Measurements from ENCODE around the gene SORT1. TPM values are rescaled to one million over a fixed set of nuclear protein-coding genes. Genes with fewer than 3 reads are reported as not detected.

The SORT1 gene
- total and polyA plus RNA-seq, 2 of the 4 experiments (the other 2 are of a cell fraction) = 15.8 to 16.7 TPM

GRCh38 chr1:109279615-109280278 lies 118.0 kb downstream of the SORT1 start:
- no peak overlapping the region for H2BK15ac ChIP-seq (ENCODE audit: low read depth, low read length)
- H3K56ac ChIP-seq (ENCODE audit: extremely low read depth, insufficient read depth, low read length) = no peak overlapping the region
- H3K4me2 ChIP-seq (ENCODE audit: low read depth, low read length) = no peak overlapping the region
- H3K27me3 ChIP-seq (ENCODE audit: control insufficient read depth, insufficient read depth, low read length) = no peaks in the 10 kb centered on the region
- peaks cover 9% of the 10 kb centered on the region; the same call in 1 of the 2 replicates for H3K9me1 ChIP-seq (ENCODE audit: insufficient read depth, low read length)
- no peaks in the 10 kb centered on the region for H3K9me3 ChIP-seq (ENCODE audit: control insufficient read depth, insufficient read depth, low read length)
- TF ChIP-seq CHD1 (IDR thresholded peaks at IDR 0.05; ENCODE audit: low read depth, low read length) = no peak
- no peak for TF ChIP-seq MXI1 (IDR thresholded peaks at IDR 0.05; ENCODE audit: borderline replicate concordance, low read depth, low read length)
- TF ChIP-seq MAZ (IDR thresholded peaks at IDR 0.05; ENCODE audit: borderline replicate concordance, low read depth, low read length) = no peak
- no peak for TF ChIP-seq RFX5 (IDR thresholded peaks at IDR 0.05; ENCODE audit: low read depth, low read length)
- TF ChIP-seq NFE2L2 (IDR thresholded peaks at IDR 0.05; ENCODE audit: low read depth, low read length) = no peak
- TF ChIP-seq MAFK (IDR thresholded peaks at IDR 0.05; ENCODE audit: low read depth, low read length) = no peak
- H3K27ac ChIP-seq (ENCODE audit: insufficient read depth, low read length) = no peak overlapping the region
- BruUV-seq (replicated peaks) = no TSS peak
- dilution Hi-C loops (cut with HindIII; ENCODE audit: low sequenced_read_pairs, unreplicated experiment) = no loop called here
- H3K4me3 ChIP-seq (ENCODE audit: insufficient read depth, low read depth, low read length) = no peak overlapping the region
- no peak overlapping the region for H3K4ac ChIP-seq (ENCODE audit: low read depth, low read length)
- H2AFZ ChIP-seq (replicated peaks; ENCODE audit: low read length, poor library complexity) = no peak overlapping the region
- H2AK9ac ChIP-seq (replicated peaks; ENCODE audit: low read depth, low read length, poor library complexity) = no peak overlapping the region
- peaks cover 15% of the 10 kb centered on the region for H3K4me1 ChIP-seq (ENCODE audit: control insufficient read depth, insufficient read depth, low read length)
- H2BK120ac ChIP-seq (ENCODE audit: low read depth, low read length) = no peak overlapping the region
- DNase-seq (no peak), ATAC-seq (ENCODE audit: low read depth) (no peak)
- H3K23ac ChIP-seq (ENCODE audit: low read depth, low read length) = no peak overlapping the region; the same call in 1 of the 2 replicates
- peaks cover 6% of the 10 kb centered on the region for H3K36me3 ChIP-seq (ENCODE audit: control insufficient read depth, insufficient read depth, low read length)
- CTCF ChIA-PET = no interaction called here
- no CpG with 5 or more reads among the region's 5 CpGs for WGBS, 2 experiments (ENCODE audit: extremely low coverage in 2 of 2, insufficient read length in 1 of 2)
- H4K5ac ChIP-seq (ENCODE audit: low read depth, low read length) = no peak overlapping the region
- no peak overlapping the region for H3K14ac ChIP-seq (replicated peaks; ENCODE audit: low read depth, low read length)
- H2AK5ac ChIP-seq (ENCODE audit: low read depth, low read length) = no peak overlapping the region
- no peaks in the 10 kb centered on the region for H4K20me1 ChIP-seq (ENCODE audit: insufficient read depth, low read length)
- peaks cover 15 to 56% of the 10 kb centered on the region in 2 experiments for H3K79me1 ChIP-seq (ENCODE audit: low read depth in 1 of 2, low read length in 2 of 2)
- POLR2A ChIA-PET (ENCODE audit: unreplicated experiment) = no interaction called here
- in situ Hi-C loops (cut with MboI; ENCODE audit: low sequenced_read_pairs) = loop anchor here (5.0 kb wide), 1 partner anchor 118 kb away; the partner anchor contains the start of gene SORT1
- H2BK20ac ChIP-seq (ENCODE audit: low read depth, low read length) = no peak overlapping the region
- no peak overlapping the region for H4K8ac ChIP-seq (ENCODE audit: low read depth in 2 of 2, low read length in 2 of 2)
- H3K18ac ChIP-seq (ENCODE audit: low read depth, low read length) = no peak overlapping the region
- intact Hi-C loops (cut with micrococcal nuclease) = loop anchor here (10.0 kb wide), 1 partner anchor 345 kb away; no protein-coding TSS in a partner anchor
- no peak overlapping the region for H2BK5ac ChIP-seq (ENCODE audit: low read depth, low read length, poor library complexity, severe bottlenecking)
- H3K9ac ChIP-seq (ENCODE audit: low read depth, low read length) = no peak overlapping the region
- no peak overlapping the region for H4K91ac ChIP-seq (ENCODE audit: insufficient read depth, low read depth, low read length)
